Tibial nerve (tissue), 4 donors: Measurements from ENCODE around the gene GOLGA6L7.
"Not testable (repeated sequence)": the region's sequence is repeated elsewhere in the genome, so short reads cannot be mapped to it uniquely, and the experiment has no call there.

ENCODE experiments used
- EP300 ChIP-seq, 2 donors: sonication (generic); formaldehyde crosslinking; IDR thresholded peaks; one replicate each; pipeline ENCODE4 v1.6.1; 2017; ENCODE audit warnings: antibody characterized with exemption in 2 of 2, mild to moderate bottlenecking in 1 of 2
- POLR2A ChIP-seq, 2 donors: fragments of 450-650 bp; IDR thresholded peaks; one replicate each; pipeline ENCODE4 v1.6.1; 2017; ENCODE audit warnings: antibody characterized with exemption in 2 of 2, mild to moderate bottlenecking in 2 of 2, moderate library complexity in 2 of 2
- TF ChIP-seq, protein P1 (sequence below), 5 experiments: fragments of 200-600 bp in 3 of 5; fragments of 450-650 bp in 2 of 5; sonication (generic) in 3 of 5; IDR thresholded peaks; one replicate each; pipeline ENCODE4 v1.5.1; 2016 to 2019; ENCODE audit warnings: antibody characterized with exemption in 5 of 5, mild to moderate bottlenecking in 3 of 5, moderate library complexity in 2 of 5

DNA sequence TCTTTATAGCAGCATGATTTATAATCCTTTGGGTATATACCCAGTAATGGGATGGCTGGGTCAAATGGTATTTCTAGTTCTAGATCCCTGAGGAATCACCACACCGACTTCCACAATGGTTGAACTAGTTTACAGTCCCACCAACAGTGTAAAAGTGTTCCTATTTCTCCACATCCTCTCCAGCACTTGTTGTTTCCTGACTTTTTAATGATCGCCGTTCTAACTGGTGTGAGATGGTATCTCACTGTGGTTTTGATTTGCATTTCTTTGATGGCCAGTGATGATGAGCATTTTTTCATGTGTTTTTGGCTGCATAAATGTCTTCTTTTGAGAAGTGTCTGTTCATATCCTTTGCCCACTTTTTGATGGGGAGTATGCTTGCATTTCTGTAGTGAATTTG is 30.3 kb downstream of the GOLGA6L7 start:
- TF ChIP-seq, protein P1, sequence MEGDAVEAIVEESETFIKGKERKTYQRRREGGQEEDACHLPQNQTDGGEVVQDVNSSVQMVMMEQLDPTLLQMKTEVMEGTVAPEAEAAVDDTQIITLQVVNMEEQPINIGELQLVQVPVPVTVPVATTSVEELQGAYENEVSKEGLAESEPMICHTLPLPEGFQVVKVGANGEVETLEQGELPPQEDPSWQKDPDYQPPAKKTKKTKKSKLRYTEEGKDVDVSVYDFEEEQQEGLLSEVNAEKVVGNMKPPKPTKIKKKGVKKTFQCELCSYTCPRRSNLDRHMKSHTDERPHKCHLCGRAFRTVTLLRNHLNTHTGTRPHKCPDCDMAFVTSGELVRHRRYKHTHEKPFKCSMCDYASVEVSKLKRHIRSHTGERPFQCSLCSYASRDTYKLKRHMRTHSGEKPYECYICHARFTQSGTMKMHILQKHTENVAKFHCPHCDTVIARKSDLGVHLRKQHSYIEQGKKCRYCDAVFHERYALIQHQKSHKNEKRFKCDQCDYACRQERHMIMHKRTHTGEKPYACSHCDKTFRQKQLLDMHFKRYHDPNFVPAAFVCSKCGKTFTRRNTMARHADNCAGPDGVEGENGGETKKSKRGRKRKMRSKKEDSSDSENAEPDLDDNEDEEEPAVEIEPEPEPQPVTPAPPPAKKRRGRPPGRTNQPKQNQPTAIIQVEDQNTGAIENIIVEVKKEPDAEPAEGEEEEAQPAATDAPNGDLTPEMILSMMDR (IDR thresholded peaks at IDR 0.05), result not testable (repeated sequence)
- TF ChIP-seq POLR2A, EP300 (IDR thresholded peaks at IDR 0.05): not testable (repeated sequence)
